Measurements from ENCODE around the gene CELA2A. TPM values are rescaled to one million over a fixed set of nuclear protein-coding genes. Genes with fewer than 3 reads are reported as not detected.

Gene CELA2A
- not detected in 2 replicates for total RNA-seq

DNA sequence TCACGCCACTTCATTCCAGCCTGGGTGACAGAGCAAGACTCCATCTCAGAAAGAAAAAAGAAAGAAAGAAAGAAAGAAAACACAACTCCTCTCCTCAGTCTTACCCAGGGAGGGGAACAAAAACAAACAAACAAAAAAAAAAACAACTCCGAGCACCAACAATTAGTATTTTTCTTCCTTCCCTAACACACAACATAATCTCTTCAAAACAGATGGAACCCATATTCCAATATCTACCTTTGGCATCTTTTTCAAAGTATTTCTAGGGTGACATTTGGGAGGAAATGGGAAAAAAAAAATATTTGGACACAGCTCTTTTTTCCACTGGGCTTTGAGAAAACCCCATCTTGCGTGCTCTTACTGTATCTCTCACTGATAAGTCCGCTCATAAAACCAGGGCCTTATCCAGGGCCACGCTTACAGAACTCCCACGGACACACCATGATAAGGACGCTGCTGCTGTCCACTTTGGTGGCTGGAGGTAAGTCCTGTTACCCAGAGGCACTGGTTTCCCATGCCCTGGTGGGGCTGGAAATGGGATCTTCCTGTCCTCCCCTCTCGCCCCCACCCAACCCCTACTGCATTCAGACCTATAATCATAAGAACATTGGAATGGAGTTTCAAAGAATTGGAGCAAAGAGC is at the start of gene CELA2A:
CELA2A (plus strand) TSS at position 420 of the 642 bp plus-strand sequence; CDS start at position 442, 22 bp downstream.

DNA sequence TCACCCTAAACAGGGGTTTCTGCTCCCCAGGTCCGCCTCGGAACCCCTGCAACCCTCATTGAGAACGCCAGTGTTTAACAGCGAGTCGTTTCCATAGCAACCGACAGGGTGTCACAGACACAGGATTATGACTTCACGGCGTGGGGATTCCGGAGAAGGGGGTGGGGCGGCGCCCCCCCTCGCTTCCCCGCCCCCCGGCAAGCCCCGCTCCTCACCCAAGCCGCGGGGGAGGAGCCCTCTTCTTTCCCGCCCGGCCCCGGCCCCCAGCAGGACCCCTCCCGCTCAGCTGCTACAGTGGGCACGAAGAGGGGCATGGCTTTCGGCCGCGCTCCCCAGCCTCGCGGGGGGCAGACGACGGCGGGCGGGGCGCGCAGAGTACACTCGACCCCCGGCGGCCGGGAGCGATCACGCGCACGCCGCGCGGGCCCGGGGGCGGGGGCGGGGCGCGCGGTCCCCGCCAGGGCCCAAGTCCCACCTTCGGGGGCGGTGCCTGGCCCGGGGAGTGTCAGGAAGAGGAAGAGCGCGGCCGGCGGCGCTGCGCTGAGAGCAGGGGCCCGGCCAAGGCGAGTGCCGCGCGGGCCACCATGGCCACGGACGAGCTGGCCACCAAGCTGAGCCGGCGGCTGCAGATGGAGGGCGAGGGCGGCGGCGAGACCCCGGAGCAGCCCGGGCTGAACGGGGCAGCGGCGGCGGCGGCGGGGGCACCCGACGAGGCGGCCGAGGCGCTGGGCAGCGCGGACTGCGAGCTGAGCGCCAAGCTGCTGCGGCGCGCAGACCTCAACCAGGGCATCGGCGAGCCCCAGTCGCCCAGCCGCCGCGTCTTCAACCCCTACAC is 46.9 kb upstream of the CELA2A start, which contains the start of gene EFHD2:
EFHD2 (plus strand) TSS at position 501 of the 835 bp plus-strand sequence; CDS start at position 585, 84 bp downstream.

DNA sequence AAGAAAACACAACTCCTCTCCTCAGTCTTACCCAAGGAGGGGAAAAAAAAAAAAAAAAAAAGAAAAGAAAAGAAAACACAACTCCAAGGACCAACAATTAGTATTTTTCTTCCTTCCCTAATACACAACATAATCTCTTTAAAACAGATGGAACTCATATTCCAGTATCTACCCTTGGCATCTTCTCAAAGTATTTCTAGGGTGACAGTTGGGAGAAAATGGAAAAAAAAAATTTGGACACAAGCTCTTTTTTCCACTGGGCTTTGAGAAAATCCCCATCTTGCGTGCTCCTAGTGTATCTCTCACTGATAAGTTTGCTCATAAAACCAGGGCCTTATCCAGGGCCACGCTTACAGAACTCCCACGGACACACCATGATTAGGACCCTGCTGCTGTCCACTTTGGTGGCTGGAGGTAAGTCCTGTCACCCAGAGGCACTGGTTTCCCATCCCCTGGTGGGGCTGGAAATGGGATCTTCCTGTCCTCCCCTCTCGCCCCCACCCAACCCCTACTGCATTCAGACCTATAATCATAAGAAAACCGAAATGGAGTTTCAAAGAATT is 19.3 kb downstream of the CELA2A start, which contains the start of gene CELA2B:
CELA2B (plus strand) TSS at position 353 of the 563 bp plus-strand sequence; CDS start at position 375, 22 bp downstream.

Other genes with a start within 250 kb of the CELA2A start
- 0.31 and 1.5 TPM in 2 replicates for gene FHAD1, start 209.5 kb upstream of the CELA2A start, total RNA-seq
- 11.2 and 14.4 TPM in 2 replicates for gene EFHD2, start 46.8 kb upstream of the CELA2A start, total RNA-seq
- not detected in 2 replicates for gene CTRC, start 18.3 kb upstream of the CELA2A start, total RNA-seq
- gene CELA2B, start 19.4 kb downstream of the CELA2A start, total RNA-seq = not detected in 2 replicates
- 3.5 and 4.5 TPM in 2 replicates for gene CASP9, start 67.5 kb downstream of the CELA2A start, total RNA-seq
- 9.8 and 14.2 TPM in 2 replicates for gene DNAJC16, start 70.1 kb downstream of the CELA2A start, total RNA-seq
- 0.31 and 0.39 TPM in 2 replicates for gene AGMAT, start 128.3 kb downstream of the CELA2A start, total RNA-seq
- gene DDI2, start 160.7 kb downstream of the CELA2A start, total RNA-seq = 13.5 and 13.8 TPM in 2 replicates
- gene PLEKHM2, start 227.6 kb downstream of the CELA2A start, total RNA-seq = 58.3 and 70.7 TPM in 2 replicates